LNCaP clone FGC (cell line): ENCODE data around the gene BCL3.

Source experiments
- DNase-seq: peaks from one replicate; pipeline ENCODE4 v3.0.0-alpha.2; 2011; ENCODE audit warnings: low read depth
- H3K4me3 ChIP-seq: 2 replicates; pipeline ENCODE4 v1.5.1; 2011; ENCODE audit warnings: mild to moderate bottlenecking, low read depth, low read length, control low read depth
- CTCF ChIP-seq: IDR thresholded peaks from 2 replicates; pipeline ENCODE4 v1.5.1; 2012; ENCODE audit warnings: mild to moderate bottlenecking; ENCODE audit not compliant: control insufficient read depth, insufficient read depth; ENCODE audit errors: extremely low read depth

The BCL3 gene

GRCh38 chr19:44758596-44758995, 10.1 kb downstream of the BCL3 start:
- DNase-seq = no peak
- H3K4me3 ChIP-seq = no peak overlapping the region

GRCh38 chr19:44759083-44759804, 10.7 kb downstream of the BCL3 start:
- TF ChIP-seq CTCF = no peak
- no peak overlapping the region for H3K4me3 ChIP-seq
- no peak for DNase-seq

More at GRCh38 chr19:44758596-44758995, 10.1 kb downstream of the BCL3 start:
- TF ChIP-seq CTCF = no peak

- no peak for TF ChIP-seq CTCF
- DNase-seq = no peak
- no peak overlapping the region for H3K4me3 ChIP-seq
Measured at GRCh38 chr19:44762038-44762437, 13.5 kb downstream of the BCL3 start.

GRCh38 chr19:44765033-44765948, 16.8 kb downstream of the BCL3 start:
- no peak for TF ChIP-seq CTCF
- no peak overlapping the region for H3K4me3 ChIP-seq
- no peak for DNase-seq

- H3K4me3 ChIP-seq = no peak overlapping the region
- TF ChIP-seq CTCF = no peak
- DNase-seq = no peak
Measured at GRCh38 chr19:44765949-44766335, 17.4 kb downstream of the BCL3 start.

- H3K4me3 ChIP-seq = no peak overlapping the region
- TF ChIP-seq CTCF = no peak
- DNase-seq = no peak
Measured at GRCh38 chr19:44767295-44768180, 19.0 kb downstream of the BCL3 start.
